Measurements from ENCODE around the gene NRXN3. TPM values are rescaled to one million over a fixed set of nuclear protein-coding genes. Genes with fewer than 3 reads are reported as not detected.
"Not testable (repeated sequence)": the region's sequence is repeated elsewhere in the genome, so short reads cannot be mapped to it uniquely, and the experiment has no call there.

NRXN3 gene
- polyA plus RNA-seq, 1 of the 3 experiments (the other 2 are of a cell fraction), result 1.6 TPM

- H4K20me1 ChIP-seq (ENCODE audit: insufficient read depth); H3K27me3 ChIP-seq (ENCODE audit: insufficient read depth); H3K9ac ChIP-seq; H3K4me3 ChIP-seq (ENCODE audit: low read depth in 2 of 2, low read length in 1 of 2); H3K36me3 ChIP-seq (replicated peaks in 1 of 2; ENCODE audit: control insufficient read depth in 1 of 2, insufficient read depth in 2 of 2, low read length in 1 of 2); H3K4me2 ChIP-seq; H3K9me3 ChIP-seq; H3K79me2 ChIP-seq (ENCODE audit: insufficient read depth); DNase-seq; H3K9me2 ChIP-seq; H3K4me1 ChIP-seq (ENCODE audit: control insufficient read depth in 1 of 2, insufficient read depth in 2 of 2, low read depth in 1 of 2, low read length in 1 of 2); H3K27ac ChIP-seq (ENCODE audit: low read depth in 2 of 2, low read length in 1 of 2); H2AFZ ChIP-seq (ENCODE audit: low read depth); POLR2A ChIA-PET; H3F3A ChIP-seq (replicated peaks; ENCODE audit: insufficient read depth): not testable (repeated sequence)
- CTCF ChIA-PET, result interaction anchor here (2.3 kb wide), 1 partner anchor 11 kb away, joined by 6 read pairs; no protein-coding TSS in a partner anchor
- 33% methylated on average over 3 of the region's 3 CpGs for WGBS (ENCODE audit: low lambda C conversion rate)
Observed at GRCh38 chr14:78437448-78437847, 267.3 kb downstream of the NRXN3 start.

- H3K27ac ChIP-seq (ENCODE audit: low read depth in 2 of 2, low read length in 1 of 2), result no peak overlapping the region
- 12% methylated on average over 7 of the region's 7 CpGs for WGBS (ENCODE audit: low lambda C conversion rate)
- no peaks in the 10 kb centered on the region for H3K79me2 ChIP-seq (ENCODE audit: insufficient read depth)
- no peak overlapping the region for H3K9ac ChIP-seq
- H3K27me3 ChIP-seq (ENCODE audit: insufficient read depth), result no peaks in the 10 kb centered on the region
- no peaks in the 10 kb centered on the region for H4K20me1 ChIP-seq (ENCODE audit: insufficient read depth)
- POLR2A ChIA-PET, result no interaction called here
- H3K4me2 ChIP-seq, result no peak overlapping the region
- no peak overlapping the region for H2AFZ ChIP-seq (ENCODE audit: low read depth)
- CTCF ChIA-PET, result interaction anchor here (0.6 to 2.7 kb wide), 4 partner anchors 8 to 455 kb away, joined by 3 to 7 read pairs (median 4); no protein-coding TSS in a partner anchor
- H3F3A ChIP-seq (replicated peaks; ENCODE audit: insufficient read depth), result no peaks in the 10 kb centered on the region
- no peak for TF ChIP-seq EZH2phosphoT487 (IDR thresholded peaks at IDR 0.05; ENCODE audit: borderline replicate concordance, low read depth)
- TF ChIP-seq NRF1 (IDR thresholded peaks at IDR 0.05; ENCODE audit: low read depth, low read length), result no peak
- TF ChIP-seq RFX5 (IDR thresholded peaks at IDR 0.05; ENCODE audit: low read length), result no peak
- TF ChIP-seq GATA2 (CRISPR knock-in tag; IDR thresholded peaks at IDR 0.05), result 0 out of 2 replicates have a peak, but pooled peaks have one; percentile 2
- TF ChIP-seq RXRA (IDR thresholded peaks at IDR 0.05; ENCODE audit: borderline replicate concordance, low read depth), result no peak
- no peak for TF ChIP-seq TEAD4 (IDR thresholded peaks at IDR 0.05; ENCODE audit: borderline replicate concordance, insufficient read depth)
- no peak for TF ChIP-seq ZBTB33 (IDR thresholded peaks at IDR 0.05; ENCODE audit: borderline replicate concordance, low read depth)
- TF ChIP-seq JUND (IDR thresholded peaks at IDR 0.05), result no peak
- H3K36me3 ChIP-seq (replicated peaks in 1 of 2; ENCODE audit: control insufficient read depth in 1 of 2, insufficient read depth in 2 of 2, low read length in 1 of 2), result no peaks in the 10 kb centered on the region
- no peaks in the 10 kb centered on the region for H3K9me3 ChIP-seq
- no peaks in the 10 kb centered on the region for H3K9me2 ChIP-seq
- DNase-seq, result no peak
- H3K4me3 ChIP-seq (ENCODE audit: low read depth in 2 of 2, low read length in 1 of 2), result no peak overlapping the region
- no peaks in the 10 kb centered on the region; a peak in 1 of 4 replicates for H3K4me1 ChIP-seq (ENCODE audit: control insufficient read depth in 1 of 2, insufficient read depth in 2 of 2, low read depth in 1 of 2, low read length in 1 of 2)
Observed at GRCh38 chr14:78440356-78440894, 270.3 kb downstream of the NRXN3 start.

DNA sequence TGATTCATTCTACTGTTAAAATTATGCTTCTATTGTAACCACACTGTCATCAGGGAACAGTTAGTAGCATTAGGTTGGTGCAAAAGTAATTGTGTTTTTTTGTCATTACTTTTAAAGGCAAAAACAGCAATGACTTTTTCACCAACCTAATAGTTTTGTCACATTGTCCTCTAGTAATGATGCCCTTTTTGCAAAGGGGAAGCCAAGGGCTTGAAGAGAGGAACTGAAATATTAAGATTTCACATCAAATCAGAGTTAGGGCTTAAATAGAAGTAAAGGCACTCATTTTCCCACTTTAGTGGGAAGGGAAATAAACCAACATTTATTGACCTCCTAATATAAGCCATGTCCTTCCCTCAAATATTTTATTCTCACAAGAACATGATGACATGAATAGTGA is 273.7 kb downstream of the NRXN3 start:
- DNase-seq, result no peak
- Histone ChIP-seq H3K27me3 (ENCODE audit: insufficient read depth) (no peaks in the 10 kb centered on the region), H3K9me3 (no peaks in the 10 kb centered on the region), H2AFZ (ENCODE audit: low read depth) (no peak overlapping the region), H3K36me3 (replicated peaks in 1 of 2; ENCODE audit: control insufficient read depth in 1 of 2, insufficient read depth in 2 of 2, low read length in 1 of 2) (no peaks in the 10 kb centered on the region), H3K79me2 (ENCODE audit: insufficient read depth) (no peaks in the 10 kb centered on the region), H3K4me1 (ENCODE audit: control insufficient read depth in 1 of 2, insufficient read depth in 2 of 2, low read depth in 1 of 2, low read length in 1 of 2) (no peaks in the 10 kb centered on the region; a peak in 1 of 4 replicates), H3K4me2 (no peak overlapping the region), H3F3A (replicated peaks; ENCODE audit: insufficient read depth) (no peaks in the 10 kb centered on the region), H4K20me1 (ENCODE audit: insufficient read depth) (no peaks in the 10 kb centered on the region), H3K4me3 (ENCODE audit: low read depth in 2 of 2, low read length in 1 of 2) (no peak overlapping the region), H3K9ac (no peak overlapping the region), H3K9me2 (no peaks in the 10 kb centered on the region), H3K27ac (ENCODE audit: low read depth in 2 of 2, low read length in 1 of 2) (no peak overlapping the region)
- POLR2A ChIA-PET, result no interaction called here
- CTCF ChIA-PET, result no interaction called here
- TF ChIP-seq RXRA (IDR thresholded peaks at IDR 0.05; ENCODE audit: borderline replicate concordance, low read depth) (no peak), MEF2A (IDR thresholded peaks at IDR 0.05; ENCODE audit: borderline replicate concordance, low read depth) (no peak), ELF1 (IDR thresholded peaks at IDR 0.05) (no peak), RFX5 (IDR thresholded peaks at IDR 0.05; ENCODE audit: low read length) (no peak), ZBTB33 (IDR thresholded peaks at IDR 0.05; ENCODE audit: borderline replicate concordance, low read depth) (no peak), TEAD4 (IDR thresholded peaks at IDR 0.05; ENCODE audit: borderline replicate concordance, insufficient read depth) (no peak), RAD21 (IDR thresholded peaks at IDR 0.05; ENCODE audit: low read length) (no peak), USF1 (IDR thresholded peaks at IDR 0.05; ENCODE audit: borderline replicate concordance, low read depth) (no peak)

Data from SK-N-SH (cell line).